GM21576 (cell line): ENCODE measurements around the gene HIPK4.
"Not testable (repeated sequence)": the region's sequence is repeated elsewhere in the genome, so short reads cannot be mapped to it uniquely, and the experiment has no call there.

Experiments
- ATAC-seq: cut with Tn5 transposase; IDR thresholded peaks from one replicate; pipeline ENCODE4 v1.9.1; 2021; ENCODE audit warnings: mild to moderate bottlenecking, moderate library complexity; ENCODE audit not compliant: unreplicated experiment

Gene HIPK4

GRCh38 chr19:40394816-40395210, 4.8 kb upstream of the HIPK4 start:
- no peak for ATAC-seq

- ATAC-seq, result no peak
Observed at GRCh38 chr19:40393894-40394815, 4.2 kb upstream of the HIPK4 start.

- no peak for ATAC-seq
Observed at GRCh38 chr19:40392894-40393517, 3.0 kb upstream of the HIPK4 start.

GRCh38 chr19:40392123-40392522, 2.1 kb upstream of the HIPK4 start:
- no peak for ATAC-seq

- ATAC-seq, result no peak
Observed at GRCh38 chr19:40389404-40390083, 437 bp downstream of the HIPK4 start.

- no peak for ATAC-seq
Observed at GRCh38 chr19:40388481-40388880, 1.5 kb downstream of the HIPK4 start.

GRCh38 chr19:40387155-40387554, 2.8 kb downstream of the HIPK4 start:
- no peak for ATAC-seq

- no peak for ATAC-seq
Observed at GRCh38 chr19:40383668-40384248, 6.2 kb downstream of the HIPK4 start.

GRCh38 chr19:40381321-40381720, 8.7 kb downstream of the HIPK4 start:
- no peak for ATAC-seq

- no peak for ATAC-seq
Observed at GRCh38 chr19:40380199-40381037, 9.6 kb downstream of the HIPK4 start.

GRCh38 chr19:40379446-40380198, 10.4 kb downstream of the HIPK4 start:
- ATAC-seq, result no peak

GRCh38 chr19:40378509-40378908, 11.5 kb downstream of the HIPK4 start:
- no peak for ATAC-seq

- no peak for ATAC-seq
Observed at GRCh38 chr19:40377876-40378385, 12.1 kb downstream of the HIPK4 start.

- no peak for ATAC-seq
Observed at GRCh38 chr19:40376286-40376862, 13.6 kb downstream of the HIPK4 start.

- ATAC-seq, result no peak
Observed at GRCh38 chr19:40374084-40374483, 15.9 kb downstream of the HIPK4 start.

- ATAC-seq, result no peak
Observed at GRCh38 chr19:40371802-40372122, 18.2 kb downstream of the HIPK4 start.

GRCh38 chr19:40370997-40371801, 18.8 kb downstream of the HIPK4 start:
- ATAC-seq, result no peak

- ATAC-seq, result not testable (repeated sequence)
Observed at GRCh38 chr19:40370253-40370652, 19.7 kb downstream of the HIPK4 start.
